HL-60 (cell line): ENCODE results near the gene DISP3.

ENCODE experiments used
- POLR2AphosphoS5 ChIP-seq: IDR thresholded peaks from 2 replicates; pipeline ENCODE4 v1.6.1; 2012; ENCODE audit warnings: low read depth
- TF ChIP-seq, protein P1 (sequence below): IDR thresholded peaks from one replicate; pipeline ENCODE4 v1.5.1; 2011; ENCODE audit warnings: low read length, control low read depth, inconsistent platforms; ENCODE audit not compliant: insufficient read depth
- TF ChIP-seq, protein P2 (sequence below): IDR thresholded peaks from 2 replicates; pipeline ENCODE4 v1.6.1; 2012; ENCODE audit warnings: low read depth; ENCODE audit not compliant: insufficient replicate concordance

DNA sequence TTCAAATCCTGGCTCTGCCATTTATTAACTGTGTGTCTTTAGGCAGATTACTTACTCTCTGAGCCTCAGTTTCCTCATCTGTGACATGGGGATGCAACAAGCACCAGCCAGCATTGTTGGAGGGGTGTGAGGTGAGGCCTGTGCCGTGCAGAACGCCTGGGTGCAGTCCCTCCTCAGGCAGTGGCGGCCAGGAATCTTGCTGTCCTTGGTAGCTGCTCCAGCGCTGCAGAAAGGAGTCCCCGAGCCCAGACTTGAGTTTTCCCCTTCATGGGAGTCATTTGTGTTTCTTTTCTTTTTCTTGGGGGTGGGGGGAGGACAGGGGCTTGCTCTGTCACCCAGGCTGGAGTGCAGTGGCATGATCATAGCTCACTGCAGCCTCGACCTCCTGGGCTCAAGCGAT lies 46.6 kb downstream of the DISP3 start:
- TF ChIP-seq, protein P1, sequence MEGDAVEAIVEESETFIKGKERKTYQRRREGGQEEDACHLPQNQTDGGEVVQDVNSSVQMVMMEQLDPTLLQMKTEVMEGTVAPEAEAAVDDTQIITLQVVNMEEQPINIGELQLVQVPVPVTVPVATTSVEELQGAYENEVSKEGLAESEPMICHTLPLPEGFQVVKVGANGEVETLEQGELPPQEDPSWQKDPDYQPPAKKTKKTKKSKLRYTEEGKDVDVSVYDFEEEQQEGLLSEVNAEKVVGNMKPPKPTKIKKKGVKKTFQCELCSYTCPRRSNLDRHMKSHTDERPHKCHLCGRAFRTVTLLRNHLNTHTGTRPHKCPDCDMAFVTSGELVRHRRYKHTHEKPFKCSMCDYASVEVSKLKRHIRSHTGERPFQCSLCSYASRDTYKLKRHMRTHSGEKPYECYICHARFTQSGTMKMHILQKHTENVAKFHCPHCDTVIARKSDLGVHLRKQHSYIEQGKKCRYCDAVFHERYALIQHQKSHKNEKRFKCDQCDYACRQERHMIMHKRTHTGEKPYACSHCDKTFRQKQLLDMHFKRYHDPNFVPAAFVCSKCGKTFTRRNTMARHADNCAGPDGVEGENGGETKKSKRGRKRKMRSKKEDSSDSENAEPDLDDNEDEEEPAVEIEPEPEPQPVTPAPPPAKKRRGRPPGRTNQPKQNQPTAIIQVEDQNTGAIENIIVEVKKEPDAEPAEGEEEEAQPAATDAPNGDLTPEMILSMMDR: no peak
- TF ChIP-seq POLR2AphosphoS5: no peak
- TF ChIP-seq, protein P2, sequence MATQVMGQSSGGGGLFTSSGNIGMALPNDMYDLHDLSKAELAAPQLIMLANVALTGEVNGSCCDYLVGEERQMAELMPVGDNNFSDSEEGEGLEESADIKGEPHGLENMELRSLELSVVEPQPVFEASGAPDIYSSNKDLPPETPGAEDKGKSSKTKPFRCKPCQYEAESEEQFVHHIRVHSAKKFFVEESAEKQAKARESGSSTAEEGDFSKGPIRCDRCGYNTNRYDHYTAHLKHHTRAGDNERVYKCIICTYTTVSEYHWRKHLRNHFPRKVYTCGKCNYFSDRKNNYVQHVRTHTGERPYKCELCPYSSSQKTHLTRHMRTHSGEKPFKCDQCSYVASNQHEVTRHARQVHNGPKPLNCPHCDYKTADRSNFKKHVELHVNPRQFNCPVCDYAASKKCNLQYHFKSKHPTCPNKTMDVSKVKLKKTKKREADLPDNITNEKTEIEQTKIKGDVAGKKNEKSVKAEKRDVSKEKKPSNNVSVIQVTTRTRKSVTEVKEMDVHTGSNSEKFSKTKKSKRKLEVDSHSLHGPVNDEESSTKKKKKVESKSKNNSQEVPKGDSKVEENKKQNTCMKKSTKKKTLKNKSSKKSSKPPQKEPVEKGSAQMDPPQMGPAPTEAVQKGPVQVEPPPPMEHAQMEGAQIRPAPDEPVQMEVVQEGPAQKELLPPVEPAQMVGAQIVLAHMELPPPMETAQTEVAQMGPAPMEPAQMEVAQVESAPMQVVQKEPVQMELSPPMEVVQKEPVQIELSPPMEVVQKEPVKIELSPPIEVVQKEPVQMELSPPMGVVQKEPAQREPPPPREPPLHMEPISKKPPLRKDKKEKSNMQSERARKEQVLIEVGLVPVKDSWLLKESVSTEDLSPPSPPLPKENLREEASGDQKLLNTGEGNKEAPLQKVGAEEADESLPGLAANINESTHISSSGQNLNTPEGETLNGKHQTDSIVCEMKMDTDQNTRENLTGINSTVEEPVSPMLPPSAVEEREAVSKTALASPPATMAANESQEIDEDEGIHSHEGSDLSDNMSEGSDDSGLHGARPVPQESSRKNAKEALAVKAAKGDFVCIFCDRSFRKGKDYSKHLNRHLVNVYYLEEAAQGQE: no peak
